ENCODE results near the gene SYTL1.

Gene SYTL1

GRCh38 chr1:27341525-27342252 lies at the start of gene SYTL1:
Gene SYTL1 (plus strand): TSS chr1:27342022. CDS start chr1:27345335, 3,313 bp downstream.
- peak within 1 kb of the TSS; percentile 32 for H3K4me3 ChIP-seq (ENCODE audit: low read depth, low read length)
- DNase-seq (ENCODE audit: low read depth), result peak; percentile 43

GRCh38 chr1:27292106-27292505 lies 49.7 kb upstream of the SYTL1 start:
- H3K4me3 ChIP-seq (ENCODE audit: low read depth, low read length), result no peak overlapping the region
- no peak for DNase-seq (ENCODE audit: low read depth)

- DNase-seq (ENCODE audit: low read depth), result no peak
- no peak overlapping the region for H3K4me3 ChIP-seq (ENCODE audit: low read depth, low read length)
Observed at GRCh38 chr1:27293915-27294314, 47.9 kb upstream of the SYTL1 start.

- no peak overlapping the region for H3K4me3 ChIP-seq (ENCODE audit: low read depth, low read length)
- no peak for DNase-seq (ENCODE audit: low read depth)
Observed at GRCh38 chr1:27296773-27297291, 45.0 kb upstream of the SYTL1 start.

- H3K4me3 ChIP-seq (ENCODE audit: low read depth, low read length), result no peak overlapping the region
- no peak for DNase-seq (ENCODE audit: low read depth)
Observed at GRCh38 chr1:27297903-27298302, 43.9 kb upstream of the SYTL1 start.

- DNase-seq (ENCODE audit: low read depth), result no peak
- no peak overlapping the region for H3K4me3 ChIP-seq (ENCODE audit: low read depth, low read length)
Observed at GRCh38 chr1:27298632-27299384, 43.0 kb upstream of the SYTL1 start.

GRCh38 chr1:27299385-27300271 lies 42.2 kb upstream of the SYTL1 start:
- peak; percentile 99 for DNase-seq (ENCODE audit: low read depth)
- H3K4me3 ChIP-seq (ENCODE audit: low read depth, low read length), result no peak overlapping the region

GRCh38 chr1:27300341-27301051 lies 41.3 kb upstream of the SYTL1 start:
- peak; percentile 87 for DNase-seq (ENCODE audit: low read depth)
- H3K4me3 ChIP-seq (ENCODE audit: low read depth, low read length), result no peak overlapping the region

- DNase-seq (ENCODE audit: low read depth), result no peak
- H3K4me3 ChIP-seq (ENCODE audit: low read depth, low read length), result no peak overlapping the region
Observed at GRCh38 chr1:27301052-27301422, 40.8 kb upstream of the SYTL1 start.

GRCh38 chr1:27301582-27302199 lies 40.1 kb upstream of the SYTL1 start:
- no peak overlapping the region for H3K4me3 ChIP-seq (ENCODE audit: low read depth, low read length)
- DNase-seq (ENCODE audit: low read depth), result no peak

- DNase-seq (ENCODE audit: low read depth), result no peak
- H3K4me3 ChIP-seq (ENCODE audit: low read depth, low read length), result no peak overlapping the region
Observed at GRCh38 chr1:27302612-27303011, 39.2 kb upstream of the SYTL1 start.

GRCh38 chr1:27303509-27303908 lies 38.3 kb upstream of the SYTL1 start:
- no peak overlapping the region for H3K4me3 ChIP-seq (ENCODE audit: low read depth, low read length)
- no peak for DNase-seq (ENCODE audit: low read depth)

- no peak for DNase-seq (ENCODE audit: low read depth)
- no peak overlapping the region for H3K4me3 ChIP-seq (ENCODE audit: low read depth, low read length)
Observed at GRCh38 chr1:27306071-27306470, 35.8 kb upstream of the SYTL1 start.

GRCh38 chr1:27306892-27307761 lies 34.7 kb upstream of the SYTL1 start:
- no peak overlapping the region for H3K4me3 ChIP-seq (ENCODE audit: low read depth, low read length)
- DNase-seq (ENCODE audit: low read depth), result no peak

- DNase-seq (ENCODE audit: low read depth), result no peak
- H3K4me3 ChIP-seq (ENCODE audit: low read depth, low read length), result no peak overlapping the region
Observed at GRCh38 chr1:27307874-27308598, 33.8 kb upstream of the SYTL1 start.

- DNase-seq (ENCODE audit: low read depth), result no peak
- H3K4me3 ChIP-seq (ENCODE audit: low read depth, low read length), result no peak overlapping the region
Observed at GRCh38 chr1:27314169-27314568, 27.7 kb upstream of the SYTL1 start.

GRCh38 chr1:27314737-27315136 lies 27.1 kb upstream of the SYTL1 start:
- DNase-seq (ENCODE audit: low read depth), result no peak
- no peak overlapping the region for H3K4me3 ChIP-seq (ENCODE audit: low read depth, low read length)
